ENCODE measurements around the gene NQO2. TPM values are rescaled to one million over a fixed set of nuclear protein-coding genes. Genes with fewer than 3 reads are reported as not detected.

NQO2 gene, protein sequence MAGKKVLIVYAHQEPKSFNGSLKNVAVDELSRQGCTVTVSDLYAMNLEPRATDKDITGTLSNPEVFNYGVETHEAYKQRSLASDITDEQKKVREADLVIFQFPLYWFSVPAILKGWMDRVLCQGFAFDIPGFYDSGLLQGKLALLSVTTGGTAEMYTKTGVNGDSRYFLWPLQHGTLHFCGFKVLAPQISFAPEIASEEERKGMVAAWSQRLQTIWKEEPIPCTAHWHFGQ
- total RNA-seq: 10 to 100 TPM; 27.9 to 34.3 TPM

DNA sequence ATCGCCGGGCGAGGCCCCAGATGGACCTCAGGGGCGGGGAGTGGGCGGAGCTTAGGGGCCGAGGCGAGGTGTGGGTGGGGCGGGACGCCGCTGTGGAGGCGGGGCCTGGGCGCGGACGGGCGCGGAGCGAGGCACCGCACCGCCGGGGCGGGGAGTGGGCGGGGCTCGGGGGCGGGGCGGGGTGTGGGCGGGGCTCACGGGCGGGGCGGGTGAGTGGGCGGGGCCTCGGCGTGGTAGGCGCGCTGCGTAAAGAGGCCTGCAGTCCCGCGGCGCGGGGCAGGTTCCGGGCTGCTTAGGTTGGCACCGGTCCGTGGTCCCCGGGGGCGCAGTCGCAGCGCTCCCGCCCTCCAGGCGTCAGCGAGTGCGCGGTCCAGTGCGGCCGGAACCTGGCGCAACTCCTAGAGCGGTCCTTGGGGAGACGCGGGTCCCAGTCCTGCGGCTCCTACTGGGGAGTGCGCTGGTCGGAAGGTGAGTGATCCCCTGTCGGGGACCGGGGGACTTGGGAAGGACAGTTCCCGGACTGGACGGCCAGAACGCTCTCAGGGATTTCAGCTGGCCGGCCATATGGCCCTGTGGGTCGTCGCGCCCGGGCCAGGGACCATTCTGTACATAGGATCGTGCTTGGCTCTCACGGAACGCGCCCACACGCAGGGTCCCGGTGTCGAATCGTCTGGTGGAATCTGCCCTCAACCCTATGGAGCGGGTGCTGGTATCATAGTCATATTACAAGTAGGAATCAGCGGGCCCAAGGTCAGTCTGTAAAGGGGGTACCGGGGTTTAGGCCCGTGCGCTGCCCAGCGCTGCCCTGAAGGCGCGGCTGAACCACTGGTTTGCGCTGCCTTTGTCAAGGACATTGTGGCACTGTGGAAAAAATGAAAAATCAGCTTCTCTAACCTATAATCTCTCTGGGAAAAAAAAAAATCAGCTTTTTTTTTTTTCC, at the start of gene NQO2:
Gene NQO2, plus strand, starts transcription at position 277 of the 940 bp plus-strand sequence. CDS start 6,659 bp downstream, outside the sequence.
- intact Hi-C loops (cut with DNase I): loop anchor here (2.0 kb wide), 1 partner anchor 55 kb away; no protein-coding TSS in a partner anchor
- Histone ChIP-seq H3K27me3 (replicated peaks; ENCODE audit: insufficient read depth) (no peaks in the 10 kb centered on the region), H3K4me3 (peak within 1 kb of the TSS; percentile 68 to 86), H3K9me3 (no peaks in the 10 kb centered on the region), H3K27ac (peak within 1 kb of the TSS; percentile 83 to 89), H3K36me3 (no peaks in the 10 kb centered on the region), H3K4me1 (replicated peaks) (peaks cover 4% of the 10 kb centered on the region)
- TF ChIP-seq, protein P1, sequence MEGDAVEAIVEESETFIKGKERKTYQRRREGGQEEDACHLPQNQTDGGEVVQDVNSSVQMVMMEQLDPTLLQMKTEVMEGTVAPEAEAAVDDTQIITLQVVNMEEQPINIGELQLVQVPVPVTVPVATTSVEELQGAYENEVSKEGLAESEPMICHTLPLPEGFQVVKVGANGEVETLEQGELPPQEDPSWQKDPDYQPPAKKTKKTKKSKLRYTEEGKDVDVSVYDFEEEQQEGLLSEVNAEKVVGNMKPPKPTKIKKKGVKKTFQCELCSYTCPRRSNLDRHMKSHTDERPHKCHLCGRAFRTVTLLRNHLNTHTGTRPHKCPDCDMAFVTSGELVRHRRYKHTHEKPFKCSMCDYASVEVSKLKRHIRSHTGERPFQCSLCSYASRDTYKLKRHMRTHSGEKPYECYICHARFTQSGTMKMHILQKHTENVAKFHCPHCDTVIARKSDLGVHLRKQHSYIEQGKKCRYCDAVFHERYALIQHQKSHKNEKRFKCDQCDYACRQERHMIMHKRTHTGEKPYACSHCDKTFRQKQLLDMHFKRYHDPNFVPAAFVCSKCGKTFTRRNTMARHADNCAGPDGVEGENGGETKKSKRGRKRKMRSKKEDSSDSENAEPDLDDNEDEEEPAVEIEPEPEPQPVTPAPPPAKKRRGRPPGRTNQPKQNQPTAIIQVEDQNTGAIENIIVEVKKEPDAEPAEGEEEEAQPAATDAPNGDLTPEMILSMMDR (IDR thresholded peaks at IDR 0.05): peak in 2 of 4 experiments; percentile 39
- peak; percentile 90 for TF ChIP-seq POLR2A (IDR thresholded peaks at IDR 0.05)
- peak; percentile 74 for TF ChIP-seq POLR2AphosphoS5 (IDR thresholded peaks at IDR 0.05)
- DNase-seq (ENCODE audit: low spot score): peak; percentile 91
- 4% methylated on average over 50 of the region's 87 CpGs for WGBS

DNA sequence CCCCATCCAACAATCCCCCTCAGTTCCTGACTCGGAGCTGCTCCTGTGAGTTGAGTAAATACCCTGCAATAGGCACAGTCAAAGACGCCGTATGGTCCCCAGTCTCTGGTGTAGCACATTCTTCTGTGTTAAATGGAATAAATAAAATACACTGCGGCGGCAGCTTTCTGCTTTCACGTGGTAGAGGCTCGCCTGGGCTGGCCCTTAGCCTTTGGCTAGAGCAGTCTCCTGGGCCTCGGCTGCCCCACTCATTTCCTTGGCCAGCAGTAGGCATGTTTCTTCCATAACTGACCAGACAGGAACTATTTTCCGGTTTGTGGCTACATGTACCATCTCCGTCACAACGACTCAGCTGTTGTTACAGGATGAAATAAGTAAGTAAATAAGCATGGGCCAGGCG, 49.0 kb upstream of the NQO2 start:
- Histone ChIP-seq H3K27ac (no peak overlapping the region), H3K36me3 (peaks cover 10% of the 10 kb centered on the region in 2 donors), H3K9me3 (no peaks in the 10 kb centered on the region), H3K4me3 (no peak overlapping the region), H3K27me3 (replicated peaks; ENCODE audit: insufficient read depth) (no peaks in the 10 kb centered on the region), H3K4me1 (replicated peaks) (no peaks in the 10 kb centered on the region)
- TF ChIP-seq POLR2A (IDR thresholded peaks at IDR 0.05) (no peak), POLR2AphosphoS5 (IDR thresholded peaks at IDR 0.05) (no peak)
- TF ChIP-seq, protein P1 (IDR thresholded peaks at IDR 0.05): no peak
- 78% methylated on average over 12 of the region's 12 CpGs for WGBS
- DNase-seq (ENCODE audit: low spot score): no peak
- intact Hi-C loops (cut with DNase I): no loop called here

DNA sequence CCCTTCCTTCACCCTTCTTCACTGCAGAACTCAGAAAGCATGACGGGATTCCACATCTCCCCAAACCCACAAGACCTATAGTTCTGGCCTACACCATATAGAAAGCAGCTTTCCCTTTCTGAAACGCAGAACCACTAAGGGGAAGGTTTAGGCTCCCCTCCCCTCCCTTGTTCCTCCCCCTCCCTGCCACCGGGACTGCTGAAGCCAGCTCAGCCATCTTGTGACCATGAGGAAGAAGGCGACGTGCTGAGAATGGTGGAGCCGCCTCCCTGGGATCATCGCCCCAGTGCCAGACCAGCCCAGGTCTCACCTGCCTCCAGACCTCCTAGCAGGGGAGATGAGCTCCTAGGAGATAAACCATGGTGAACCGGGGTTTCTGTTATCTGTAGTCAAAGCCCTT, 48.0 kb upstream of the NQO2 start:
- no peaks in the 10 kb centered on the region for H3K9me3 ChIP-seq
- H3K27me3 ChIP-seq (replicated peaks; ENCODE audit: insufficient read depth): no peaks in the 10 kb centered on the region
- 81% methylated on average over 8 of the region's 8 CpGs for WGBS
- peaks cover 10% of the 10 kb centered on the region in 2 donors for H3K36me3 ChIP-seq
- intact Hi-C loops (cut with DNase I): loop anchor here (1.0 to 2.0 kb wide), 3 partner anchors 19 to 107 kb away; partner anchors contain the start of gene SERPINB6
- no peak overlapping the region for H3K4me3 ChIP-seq
- no peaks in the 10 kb centered on the region for H3K4me1 ChIP-seq (replicated peaks)
- TF ChIP-seq, protein P1 (IDR thresholded peaks at IDR 0.05): no peak
- TF ChIP-seq POLR2AphosphoS5 (IDR thresholded peaks at IDR 0.05): no peak
- no peak for TF ChIP-seq POLR2A (IDR thresholded peaks at IDR 0.05)
- peak overlapping the region in 1 of 2 donors; percentile 62 for H3K27ac ChIP-seq
- DNase-seq (ENCODE audit: low spot score): no peak

DNA sequence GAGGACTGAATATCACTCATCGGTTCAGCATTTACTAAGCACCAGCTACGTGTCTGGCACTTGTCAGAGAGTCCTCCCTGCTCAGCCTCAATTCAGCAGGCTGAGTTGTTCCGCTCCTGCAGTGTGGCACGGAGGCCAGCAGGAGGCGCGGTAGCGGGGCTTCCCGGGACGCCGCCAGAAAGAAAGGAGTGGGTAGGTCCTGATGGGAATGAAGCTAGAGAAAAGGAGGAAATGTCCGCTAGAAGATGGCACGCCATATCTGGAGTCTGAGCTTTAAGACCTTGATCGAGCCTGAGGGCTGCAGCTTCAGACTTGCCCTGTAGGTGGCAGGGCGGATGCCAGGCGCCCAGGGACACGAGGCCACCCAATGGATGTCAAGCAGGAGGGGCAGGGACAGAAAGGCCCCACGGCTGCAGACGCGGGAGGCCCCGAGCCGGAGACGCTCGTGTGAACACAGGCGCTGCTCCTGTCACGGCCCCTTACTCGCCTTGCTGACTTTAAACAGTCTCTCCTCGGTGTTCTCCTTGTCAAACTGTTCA, 47.1 kb upstream of the NQO2 start:
- peak; percentile 81 for TF ChIP-seq POLR2AphosphoS5 (IDR thresholded peaks at IDR 0.05)
- TF ChIP-seq, protein P1 (IDR thresholded peaks at IDR 0.05): peak; percentile 92 to 97 (median 94)
- TF ChIP-seq POLR2A (IDR thresholded peaks at IDR 0.05): peak; percentile 26
- no peaks in the 10 kb centered on the region for H3K4me1 ChIP-seq (replicated peaks)
- H3K9me3 ChIP-seq: no peaks in the 10 kb centered on the region
- no peaks in the 10 kb centered on the region for H3K27me3 ChIP-seq (replicated peaks; ENCODE audit: insufficient read depth)
- H3K36me3 ChIP-seq: peaks cover 10% of the 10 kb centered on the region in 2 donors
- peak overlapping the region in 1 of 2 donors; percentile 1 for H3K4me3 ChIP-seq
- 14% methylated on average over 27 of the region's 27 CpGs for WGBS
- H3K27ac ChIP-seq: peak overlapping the region; percentile 28 to 62
- peak; percentile 75 for DNase-seq (ENCODE audit: low spot score)
- intact Hi-C loops (cut with DNase I): loop anchor here (1.0 to 2.0 kb wide), 3 partner anchors 18 to 106 kb away; partner anchors contain the start of gene SERPINB6

Data from prostate gland (tissue), 2 donors.